HepG2 (cell line): ENCODE results near the gene TSC1. TPM values are rescaled to one million over a fixed set of nuclear protein-coding genes. Genes with fewer than 3 reads are reported as not detected.

ENCODE experiments used
- ATAC-seq: fragments of 200-7000 bp; cut with Tn5 transposase; 3 replicates; pipeline ENCODE4 v1.9.1; 2020; ENCODE audit warnings: mild to moderate bottlenecking, moderate library complexity
- BruUV-seq: library from RNA; stranded (reverse); fragments of 400-500 nt; replicated peaks from 2 replicates; lab custom pipeline; 2021; lab: Mats Ljungman, UMichigan
- CTCF ChIA-PET: fragments of 300-600 bp; formaldehyde crosslinking; extraction: SDS; loops from one replicate; lab custom pipeline; 2021; ENCODE audit warnings: low total read pairs, inconsistent platforms, low intra/inter-chr PET ratio; lab: Yijun Ruan, JAX
- POLR2A ChIA-PET: fragments of 350-600 bp; sonication (Branson Sonifier 250); formaldehyde crosslinking; loops from one replicate; lab custom pipeline; 2020; ENCODE audit warnings: antibody characterized with exemption, inconsistent platforms; lab: Yijun Ruan, JAX
- DNase-seq: peaks from one replicate; pipeline ENCODE4 v3.0.0-alpha.2; 2015; ENCODE audit warnings: low spot score
- FAIRE-seq: peaks from 3 replicates; lab custom pipeline; 2011; peaks lifted over from hg19 to GRCh38; lab: Jason Lieb, UNC
- H2AFZ ChIP-seq: one replicate; pipeline ENCODE4 v1.6.1; 2011; ENCODE audit warnings: low read length, inconsistent platforms
- H3K27ac ChIP-seq: fragments of 300-600 bp; 3 replicates; pipeline ENCODE4 v1.8.0; 2011; ENCODE audit warnings: mixed run types, mild to moderate bottlenecking, mixed read lengths, low read length, inconsistent platforms; ENCODE audit not compliant: insufficient read depth; ENCODE audit errors: extremely low read length
- H3K27me3 ChIP-seq, 2 experiments: fragments of 200-600 bp in 1 of 2; 2 replicates in 1 of 2; 3 replicates in 1 of 2; pipeline versions ENCODE4 v1.6.0 to v1.8.0; 2011; ENCODE audit warnings: low read length in 2 of 2, mild to moderate bottlenecking in 2 of 2, moderate library complexity in 2 of 2, inconsistent platforms in 1 of 2; ENCODE audit not compliant: insufficient read depth in 2 of 2, control insufficient read depth in 1 of 2
- H3K36me3 ChIP-seq, 2 experiments: fragments of 200-600 bp in 1 of 2; replicated peaks in 1 of 2; 2 replicates in 1 of 2; 3 replicates in 1 of 2; pipeline versions ENCODE4 v1.5.1 to v1.8.0; 2011; ENCODE audit warnings: low read length in 2 of 2, inconsistent platforms in 1 of 2; ENCODE audit not compliant: insufficient read depth in 2 of 2, control insufficient read depth in 1 of 2
- H3K4me1 ChIP-seq: 2 replicates; pipeline ENCODE4 v1.5.1; 2012; ENCODE audit warnings: low read length, inconsistent platforms; ENCODE audit not compliant: insufficient read depth
- H3K4me2 ChIP-seq: 2 replicates; pipeline ENCODE4 v1.6.0; 2011; ENCODE audit warnings: low read depth, low read length, inconsistent platforms
- H3K4me3 ChIP-seq, 3 experiments: fragments of 200-600 bp in 1 of 3; sonication (generic), shearing (Covaris generic) in 1 of 3; replicated peaks in 1 of 3; 2 replicates each; pipeline ENCODE4 v1.5.1; 2011 to 2016; ENCODE audit warnings: low read length in 3 of 3, inconsistent platforms in 2 of 3, low read depth in 2 of 3, mild to moderate bottlenecking in 2 of 3, control low read depth in 1 of 3, mixed read lengths in 1 of 3; ENCODE audit not compliant: insufficient read depth in 1 of 3
- H3K79me2 ChIP-seq: one replicate; pipeline ENCODE4 v1.6.1; 2011; ENCODE audit warnings: low read length, inconsistent platforms; ENCODE audit not compliant: insufficient read depth
- H3K9ac ChIP-seq: 2 replicates; pipeline ENCODE4 v1.6.0; 2011; ENCODE audit warnings: mild to moderate bottlenecking, low read depth, low read length, inconsistent platforms; ENCODE audit not compliant: insufficient read depth
- H3K9me3 ChIP-seq: 2 replicates; pipeline ENCODE4 v1.5.1; 2012; ENCODE audit warnings: mild to moderate bottlenecking, low read length
- H4K20me1 ChIP-seq: 2 replicates; pipeline ENCODE4 v1.6.0; 2011; ENCODE audit warnings: inconsistent platforms, mild to moderate bottlenecking, low read length, moderate library complexity; ENCODE audit not compliant: insufficient read depth
- ATF2 ChIP-seq: sonication (generic); formaldehyde crosslinking; IDR thresholded peaks from 2 replicates; pipeline ENCODE4 v1.4.0; 2020; ENCODE audit warnings: missing genetic modification reagents
- CREB3 ChIP-seq: sonication (generic); formaldehyde crosslinking; IDR thresholded peaks from 2 replicates; pipeline ENCODE4 v1.5.0; 2020; ENCODE audit warnings: missing genetic modification reagents
- NR3C1 ChIP-seq: sonication (generic); formaldehyde crosslinking; IDR thresholded peaks from 2 replicates; pipeline ENCODE4 v1.4.0; 2020; ENCODE audit warnings: missing genetic modification reagents
- SALL2 ChIP-seq: sonication (generic); formaldehyde crosslinking; IDR thresholded peaks from 2 replicates; pipeline ENCODE4 v1.8.1; 2023; ENCODE audit warnings: mild to moderate bottlenecking, missing genetic modification reagents, inconsistent platforms
- SMARCC2 ChIP-seq: fragments of 450-650 bp; IDR thresholded peaks from 2 replicates; pipeline ENCODE4 v1.6.1; 2017; ENCODE audit warnings: antibody characterized with exemption, mild to moderate bottlenecking
- ZKSCAN5 ChIP-seq: sonication (generic); formaldehyde crosslinking; IDR thresholded peaks from 2 replicates; pipeline ENCODE4 v1.5.1; 2020; ENCODE audit warnings: mild to moderate bottlenecking, missing genetic modification reagents
- ZNF331 ChIP-seq: sonication (generic); formaldehyde crosslinking; IDR thresholded peaks from 2 replicates; pipeline ENCODE4 v1.4.0; 2020; ENCODE audit warnings: missing genetic modification reagents
- ZNF441 ChIP-seq: sonication (generic); formaldehyde crosslinking; IDR thresholded peaks from 2 replicates; pipeline ENCODE4 v1.7.0; 2021; ENCODE audit warnings: missing genetic modification reagents, borderline replicate concordance
- ZNF747 ChIP-seq: sonication (generic); formaldehyde crosslinking; IDR thresholded peaks from 2 replicates; pipeline ENCODE4 v1.8.1; 2023; ENCODE audit warnings: missing genetic modification reagents, mild to moderate bottlenecking, borderline replicate concordance
- ZNF775 ChIP-seq: sonication (generic); formaldehyde crosslinking; IDR thresholded peaks from 2 replicates; pipeline ENCODE4 v1.4.0; 2020; ENCODE audit warnings: missing genetic modification reagents, mild to moderate bottlenecking, moderate library complexity, borderline replicate concordance
- ZSCAN25 ChIP-seq: sonication (generic); formaldehyde crosslinking; IDR thresholded peaks from 2 replicates; pipeline ENCODE4 v1.8.0; 2022; ENCODE audit warnings: mild to moderate bottlenecking, missing genetic modification reagents
- WGBS: methylation state at CpG from one replicate; pipeline ENCODE4 v1.1.6; 2017; ENCODE audit warnings: low lambda C conversion rate; 5-methylcytosine and 5-hydroxymethylcytosine counted together
- in situ Hi-C: cut with HindIII; loops from 2 replicates; pipeline ENCODE4 v1.10.0; 2017; ENCODE audit warnings: low pct_unique_long_range_greater_than_20kb; ENCODE audit not compliant: extremely low pct_ligation_motif_present
- intact Hi-C: fragments of 100-400 bp; cut with micrococcal nuclease; formaldehyde crosslinking; loops from one replicate; pipeline ENCODE4 v1.10.0; 2022; ENCODE audit not compliant: unreplicated experiment
- polyA plus RNA-seq, 8 experiments: library from polyadenylated mRNA; depleted of rRNA in 3 of 8; stranded (reverse) in 7 of 8; unstranded in 1 of 8; fragments of >200 nt; fragmentation: Illumina TruSeq in 4 of 8; extraction: Trizol in 4 of 8; gene quantifications; 2 replicates each; pipeline versions ENCODE4 v1.2.1 to v1.2.3, GENCODE V29; 2011 to 2016; ENCODE audit warnings: low read depth in 4 of 8, missing spikeins in 1 of 8, mixed read lengths in 1 of 8; ENCODE audit not compliant: insufficient read depth in 1 of 8
- total RNA-seq, 5 experiments: library from RNA; depleted of rRNA; stranded (reverse); fragments of >200 nt; fragmentation: Illumina TruSeq; extraction: Trizol; gene quantifications; 2 replicates each; pipeline ENCODE4 v1.2.3, GENCODE V29; 2016; ENCODE audit warnings: low read depth in 1 of 5
- TF ChIP-seq, protein P1 (sequence below): sonication (generic); formaldehyde crosslinking; IDR thresholded peaks from 2 replicates; pipeline ENCODE4 v1.4.0; 2020; ENCODE audit warnings: missing genetic modification reagents
- TF ChIP-seq, protein P2 (sequence below): sonication (generic); formaldehyde crosslinking; IDR thresholded peaks from 2 replicates; pipeline ENCODE4 v1.4.0; 2020; ENCODE audit warnings: missing genetic modification reagents

TSC1 gene
- total and polyA plus RNA-seq, 2 of the 13 experiments (the other 11 are each of a cell fraction or from before 2014, with no cell fraction given) = 31.6 to 66.1 TPM

- Histone ChIP-seq H3K9ac (no peak overlapping the region), H3K27me3 (peaks cover 1 to 12% of the 10 kb centered on the region in 2 experiments; a peak in 3 of 5 replicates), H3K4me2 (no peak overlapping the region), H3K9me3 (no peaks in the 10 kb centered on the region), H3K36me3 (no peaks in the 10 kb centered on the region), H3K4me3 (no peak overlapping the region), H3K79me2 (no peaks in the 10 kb centered on the region), H2AFZ (no peak overlapping the region), H4K20me1 (no peaks in the 10 kb centered on the region), H3K4me1 (no peaks in the 10 kb centered on the region), H3K27ac (no peak overlapping the region)
- ATAC-seq (no peak), DNase-seq (no peak), FAIRE-seq (no peak)
- ChIA-PET POLR2A (no interaction called here), CTCF (no interaction called here)
- WGBS = 17% methylated on average over 8 of the region's 8 CpGs
- in situ Hi-C loops (no loop called here), intact Hi-C loops (no loop called here)
- TF ChIP-seq ZSCAN25 (CRISPR knock-in tag) = no peak
- TF ChIP-seq ZNF441 (CRISPR knock-in tag) = no peak
- TF ChIP-seq, protein P1, sequence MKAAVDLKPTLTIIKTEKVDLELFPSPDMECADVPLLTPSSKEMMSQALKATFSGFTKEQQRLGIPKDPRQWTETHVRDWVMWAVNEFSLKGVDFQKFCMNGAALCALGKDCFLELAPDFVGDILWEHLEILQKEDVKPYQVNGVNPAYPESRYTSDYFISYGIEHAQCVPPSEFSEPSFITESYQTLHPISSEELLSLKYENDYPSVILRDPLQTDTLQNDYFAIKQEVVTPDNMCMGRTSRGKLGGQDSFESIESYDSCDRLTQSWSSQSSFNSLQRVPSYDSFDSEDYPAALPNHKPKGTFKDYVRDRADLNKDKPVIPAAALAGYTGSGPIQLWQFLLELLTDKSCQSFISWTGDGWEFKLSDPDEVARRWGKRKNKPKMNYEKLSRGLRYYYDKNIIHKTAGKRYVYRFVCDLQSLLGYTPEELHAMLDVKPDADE (CRISPR knock-in tag) = no peak
- TF ChIP-seq ZKSCAN5 (CRISPR knock-in tag) = no peak
- no peak for TF ChIP-seq ZNF747
- TF ChIP-seq SMARCC2 = no peak
- TF ChIP-seq CREB3 (CRISPR knock-in tag) = no peak
- no peak for TF ChIP-seq ZNF331 (CRISPR knock-in tag)
- TF ChIP-seq ZNF775 = no peak
- TF ChIP-seq NR3C1 (CRISPR knock-in tag) = no peak
- TF ChIP-seq ATF2 (CRISPR knock-in tag) = no peak
- TF ChIP-seq SALL2 (CRISPR knock-in tag) = no peak
- TF ChIP-seq, protein P2, sequence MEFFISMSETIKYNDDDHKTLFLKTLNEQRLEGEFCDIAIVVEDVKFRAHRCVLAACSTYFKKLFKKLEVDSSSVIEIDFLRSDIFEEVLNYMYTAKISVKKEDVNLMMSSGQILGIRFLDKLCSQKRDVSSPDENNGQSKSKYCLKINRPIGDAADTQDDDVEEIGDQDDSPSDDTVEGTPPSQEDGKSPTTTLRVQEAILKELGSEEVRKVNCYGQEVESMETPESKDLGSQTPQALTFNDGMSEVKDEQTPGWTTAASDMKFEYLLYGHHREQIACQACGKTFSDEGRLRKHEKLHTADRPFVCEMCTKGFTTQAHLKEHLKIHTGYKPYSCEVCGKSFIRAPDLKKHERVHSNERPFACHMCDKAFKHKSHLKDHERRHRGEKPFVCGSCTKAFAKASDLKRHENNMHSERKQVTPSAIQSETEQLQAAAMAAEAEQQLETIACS (CRISPR knock-in tag) = no peak
- BruUV-seq = no TSS peak
Observed at GRCh38 chr9:132864691-132865090, 79.7 kb downstream of the TSC1 start.
